ENCODE data around the gene MPC1L.

GRCh38 chrX:40622479-40623138, 619 bp upstream of the MPC1L start:
- TF ChIP-seq GATA2 (IDR thresholded peaks at IDR 0.05; ENCODE audit: low read depth, low read length) (no peak), GATA3 (IDR thresholded peaks at IDR 0.05; ENCODE audit: low read depth, low read length) (no peak)
